Measurements from ENCODE around the gene GJD3.

Gene GJD3

GRCh38 chr17:40364906-40365305, 369 bp upstream of the GJD3 start:
- no peak for TF ChIP-seq CTCF (IDR thresholded peaks at IDR 0.05)
- Histone ChIP-seq H3K4me1 (peaks cover 0 to 18% (median 12%) of the 10 kb centered on the region in 4 donors), H3K9me3 (no peaks in the 10 kb centered on the region), H3K4me3 (no peak overlapping the region), H3K27me3 (peaks cover 0 to 15% of the 10 kb centered on the region in 2 donors), H3K27ac (no peak overlapping the region), H3K36me3 (no peaks in the 10 kb centered on the region)
- intact Hi-C loops (cut with DNase I; ENCODE audit: low total_unique reads) = no loop called here
- no peak for DNase-seq

GRCh38 chr17:40363111-40363827, 1.3 kb downstream of the GJD3 start:
- peaks cover 0 to 25% (median 16%) of the 10 kb centered on the region in 4 donors for H3K4me1 ChIP-seq
- DNase-seq = no peak
- no peaks in the 10 kb centered on the region for H3K36me3 ChIP-seq
- intact Hi-C loops (cut with DNase I; ENCODE audit: low total_unique reads) = no loop called here
- H3K9me3 ChIP-seq = no peaks in the 10 kb centered on the region
- no peak overlapping the region for H3K27ac ChIP-seq
- peaks cover 0 to 15% of the 10 kb centered on the region in 2 donors for H3K27me3 ChIP-seq
- no peak for TF ChIP-seq CTCF (IDR thresholded peaks at IDR 0.05)
- H3K4me3 ChIP-seq = peak overlapping the region; percentile 48 to 57

GRCh38 chr17:40362696-40363110, 1.8 kb downstream of the GJD3 start:
- Histone ChIP-seq H3K9me3 (no peaks in the 10 kb centered on the region), H3K4me3 (peak overlapping the region; percentile 48 to 57), H3K27ac (no peak overlapping the region), H3K36me3 (no peaks in the 10 kb centered on the region), H3K27me3 (peaks cover 0 to 15% of the 10 kb centered on the region in 2 donors), H3K4me1 (peaks cover 0 to 25% (median 16%) of the 10 kb centered on the region in 4 donors)
- intact Hi-C loops (cut with DNase I; ENCODE audit: low total_unique reads) = no loop called here
- DNase-seq = no peak
- TF ChIP-seq CTCF (IDR thresholded peaks at IDR 0.05) = peak; percentile 33 to 36

- no peaks in the 10 kb centered on the region for H3K36me3 ChIP-seq
- peaks cover 0 to 15% of the 10 kb centered on the region in 2 donors for H3K27me3 ChIP-seq
- TF ChIP-seq CTCF (IDR thresholded peaks at IDR 0.05) = no peak
- no peak overlapping the region for H3K27ac ChIP-seq
- DNase-seq = no peak
- H3K9me3 ChIP-seq = no peaks in the 10 kb centered on the region
- peaks cover 0 to 25% (median 16%) of the 10 kb centered on the region in 4 donors for H3K4me1 ChIP-seq
- peak overlapping the region; percentile 48 to 57 for H3K4me3 ChIP-seq
- intact Hi-C loops (cut with DNase I; ENCODE audit: low total_unique reads) = no loop called here
Measured at GRCh38 chr17:40361925-40362695, 2.4 kb downstream of the GJD3 start.

- Histone ChIP-seq H3K9me3 (no peaks in the 10 kb centered on the region), H3K36me3 (peaks cover 0 to 8% (median 2%) of the 10 kb centered on the region in 3 donors), H3K27ac (no peak overlapping the region), H3K4me3 (no peak overlapping the region), H3K27me3 (peaks cover 0 to 15% of the 10 kb centered on the region in 2 donors), H3K4me1 (peaks cover 0 to 25% (median 16%) of the 10 kb centered on the region in 4 donors)
- TF ChIP-seq CTCF (IDR thresholded peaks at IDR 0.05) = no peak
- DNase-seq = no peak
- intact Hi-C loops (cut with DNase I; ENCODE audit: low total_unique reads) = no loop called here
Measured at GRCh38 chr17:40361063-40361924, 3.2 kb downstream of the GJD3 start.
